A204.1 (cell line): ENCODE data around the gene CREB3L1.

Experiments
- FAIRE-seq: peaks from 2 replicates; lab custom pipeline; 2012; peaks lifted over from hg19 to GRCh38; lab: Jason Lieb, UNC

Gene CREB3L1

DNA sequence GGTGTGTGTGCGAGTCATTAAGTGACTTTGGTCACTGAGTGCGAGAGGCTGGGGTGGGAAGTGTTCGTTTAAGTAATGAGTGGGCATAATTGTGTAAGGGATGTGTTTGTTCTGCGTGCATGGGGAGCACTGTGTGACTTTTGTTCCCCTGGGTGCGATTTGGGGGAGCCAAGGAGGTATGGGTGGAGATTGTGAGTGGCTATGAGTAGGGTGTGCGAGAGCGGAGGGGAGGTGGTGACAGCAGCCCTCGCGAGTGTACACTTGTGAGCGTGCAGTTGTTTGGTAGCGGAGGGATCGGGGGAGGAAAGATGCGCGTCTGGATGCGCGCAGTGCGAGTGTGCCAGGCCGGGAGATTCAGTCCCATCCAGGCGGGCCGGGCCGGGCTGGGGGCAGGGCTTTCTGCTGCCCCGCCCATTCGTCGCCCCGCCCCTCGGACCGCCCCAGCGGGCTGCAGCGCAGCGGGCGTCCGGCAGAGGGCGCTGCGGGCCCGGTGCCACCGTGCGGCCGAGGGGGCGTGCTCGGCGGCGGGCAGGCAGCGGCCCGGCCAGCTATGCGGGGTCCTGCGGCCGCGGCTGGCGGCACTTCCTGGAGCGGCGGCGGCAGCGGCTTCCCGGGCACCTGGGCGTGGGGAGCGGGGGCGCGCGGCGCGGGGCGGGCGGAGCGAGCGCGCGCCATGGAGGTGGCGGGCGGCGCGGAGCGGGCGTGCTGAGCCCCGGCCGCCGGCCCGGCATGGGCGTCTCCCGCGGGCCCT lies 69.6 kb downstream of the CREB3L1 start, which contains the start of gene DGKZ:
Gene DGKZ (plus strand): TSS at position 578 of the 751 bp plus-strand sequence. CDS start 197 bp downstream, outside the sequence.
- no peak for FAIRE-seq

DNA sequence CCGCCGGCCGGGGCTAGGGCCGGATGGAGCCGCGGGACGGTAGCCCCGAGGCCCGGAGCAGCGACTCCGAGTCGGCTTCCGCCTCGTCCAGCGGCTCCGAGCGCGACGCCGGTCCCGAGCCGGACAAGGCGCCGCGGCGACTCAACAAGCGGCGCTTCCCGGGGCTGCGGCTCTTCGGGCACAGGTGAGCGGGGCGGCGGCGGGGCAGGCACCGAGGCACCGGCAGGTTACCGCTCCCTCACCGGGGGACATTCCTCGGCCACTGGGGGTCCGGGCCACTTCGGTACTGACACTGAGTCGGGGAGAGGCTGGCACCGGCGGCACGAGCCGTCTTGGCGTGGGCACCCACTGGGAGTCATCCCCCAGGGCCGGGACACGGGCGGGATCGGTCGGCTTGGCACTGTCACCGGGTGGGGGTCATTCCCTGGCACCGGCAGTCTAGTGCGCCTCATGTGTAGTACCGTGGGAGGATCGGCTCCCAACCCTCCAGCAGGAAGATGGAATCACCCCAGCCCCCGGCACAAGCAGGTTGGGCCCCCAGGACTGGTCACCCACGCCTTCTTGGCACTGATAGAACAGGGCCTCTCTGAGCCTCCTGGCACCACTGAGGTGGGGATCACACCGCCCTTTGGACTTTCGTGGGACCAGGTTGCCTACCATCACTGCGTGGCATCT lies 70.3 kb downstream of the CREB3L1 start:
- FAIRE-seq: no peak

DNA sequence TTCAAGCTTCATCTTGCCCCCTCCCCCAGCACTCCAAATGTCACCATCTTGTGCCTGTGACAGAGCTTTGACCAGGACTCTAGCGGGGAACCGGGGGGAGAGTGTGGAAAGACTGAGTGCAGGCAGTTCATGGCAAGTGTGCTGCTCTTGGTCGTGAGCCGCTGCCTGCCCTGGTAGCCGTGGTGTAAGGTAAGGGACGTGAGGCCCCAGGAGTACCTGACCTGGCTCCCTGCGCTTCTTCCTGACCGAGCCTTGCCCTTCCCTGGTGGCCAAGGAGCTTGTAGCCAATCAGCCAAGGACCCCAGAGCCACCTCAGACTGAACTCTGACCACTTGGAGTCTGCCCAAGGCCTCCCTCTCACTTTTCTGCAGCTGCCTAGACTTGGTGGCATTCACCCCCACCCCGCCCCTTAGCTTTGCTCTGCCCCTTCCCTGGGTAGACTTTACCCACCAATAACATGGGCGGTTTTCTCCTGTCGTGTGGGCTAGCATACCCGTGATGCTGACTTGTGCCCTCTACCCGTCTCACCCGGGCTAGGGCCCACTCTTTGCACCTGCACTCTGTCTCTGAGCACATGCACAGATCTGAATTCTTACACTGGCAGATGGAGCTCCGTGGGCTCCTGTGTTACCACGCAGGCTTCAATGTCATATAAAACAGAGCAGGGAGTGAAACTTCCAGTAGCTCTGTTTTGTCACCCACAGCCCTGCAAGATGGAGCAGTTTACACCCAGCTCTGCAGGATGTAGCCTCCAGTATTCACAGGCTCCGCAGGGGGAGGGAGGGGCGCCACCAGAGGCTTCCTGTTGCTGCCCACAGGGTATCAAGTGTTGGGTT lies 71.3 kb downstream of the CREB3L1 start:
- no peak for FAIRE-seq

DNA sequence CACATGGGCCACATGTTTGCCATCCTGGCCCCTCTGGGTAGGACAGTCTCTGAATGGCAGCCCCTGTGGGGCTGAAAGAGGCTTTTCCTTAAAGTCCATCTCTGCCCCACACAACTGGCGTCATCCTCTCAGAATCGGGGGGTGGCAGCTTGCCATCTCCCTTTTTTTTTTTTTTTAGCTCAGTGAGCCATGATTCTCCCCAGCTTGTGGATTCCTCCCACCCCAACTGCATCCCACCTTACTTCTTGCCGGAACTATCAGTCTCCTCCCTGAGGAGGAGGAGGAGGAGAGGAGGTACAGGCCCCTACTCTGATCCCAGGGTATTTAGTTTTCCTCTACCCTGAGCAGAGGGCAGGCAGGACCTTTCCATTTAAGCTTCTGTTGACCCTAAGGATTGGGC lies 73.2 kb downstream of the CREB3L1 start:
- no peak for FAIRE-seq

DNA sequence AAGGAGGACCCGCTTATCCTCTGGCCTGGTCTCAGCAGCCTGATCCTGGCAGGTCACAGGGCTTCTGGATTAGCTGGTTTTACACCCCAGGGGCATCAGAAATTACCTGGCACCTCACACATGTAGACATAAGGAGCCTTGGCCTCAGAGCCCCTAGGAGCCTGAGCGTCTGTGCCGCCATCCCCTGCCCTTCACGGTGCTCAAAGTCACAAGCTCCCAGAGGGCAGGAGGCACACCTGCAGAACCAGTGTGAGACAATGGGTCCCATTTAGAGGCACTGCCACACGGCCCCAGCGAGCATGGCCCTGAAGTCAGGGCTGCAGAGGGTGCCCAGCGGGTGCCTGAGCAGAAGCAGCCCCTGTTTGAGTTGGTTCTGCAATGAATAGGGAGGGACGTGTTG lies 73.7 kb downstream of the CREB3L1 start:
- no peak for FAIRE-seq

DNA sequence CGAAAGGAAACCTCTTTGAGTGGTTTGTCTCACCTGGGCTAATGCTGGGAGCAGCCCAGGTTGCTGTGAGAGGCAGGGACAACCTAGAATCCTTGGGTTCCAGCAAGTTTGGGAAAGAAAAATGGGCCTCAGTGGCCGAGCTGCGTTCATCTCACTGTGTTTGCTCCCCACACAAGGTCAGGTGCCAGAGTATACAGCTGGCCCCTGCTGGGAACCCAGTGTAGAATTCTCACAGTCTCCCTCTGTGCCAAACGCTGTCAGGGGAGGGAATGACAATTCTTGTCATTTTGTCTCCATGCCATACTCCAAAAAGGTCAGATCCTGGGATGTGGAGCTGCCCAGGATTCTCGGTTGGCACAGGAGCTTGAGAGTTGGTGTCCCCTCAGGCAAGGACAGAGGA lies 74.1 kb downstream of the CREB3L1 start:
- no peak for FAIRE-seq

DNA sequence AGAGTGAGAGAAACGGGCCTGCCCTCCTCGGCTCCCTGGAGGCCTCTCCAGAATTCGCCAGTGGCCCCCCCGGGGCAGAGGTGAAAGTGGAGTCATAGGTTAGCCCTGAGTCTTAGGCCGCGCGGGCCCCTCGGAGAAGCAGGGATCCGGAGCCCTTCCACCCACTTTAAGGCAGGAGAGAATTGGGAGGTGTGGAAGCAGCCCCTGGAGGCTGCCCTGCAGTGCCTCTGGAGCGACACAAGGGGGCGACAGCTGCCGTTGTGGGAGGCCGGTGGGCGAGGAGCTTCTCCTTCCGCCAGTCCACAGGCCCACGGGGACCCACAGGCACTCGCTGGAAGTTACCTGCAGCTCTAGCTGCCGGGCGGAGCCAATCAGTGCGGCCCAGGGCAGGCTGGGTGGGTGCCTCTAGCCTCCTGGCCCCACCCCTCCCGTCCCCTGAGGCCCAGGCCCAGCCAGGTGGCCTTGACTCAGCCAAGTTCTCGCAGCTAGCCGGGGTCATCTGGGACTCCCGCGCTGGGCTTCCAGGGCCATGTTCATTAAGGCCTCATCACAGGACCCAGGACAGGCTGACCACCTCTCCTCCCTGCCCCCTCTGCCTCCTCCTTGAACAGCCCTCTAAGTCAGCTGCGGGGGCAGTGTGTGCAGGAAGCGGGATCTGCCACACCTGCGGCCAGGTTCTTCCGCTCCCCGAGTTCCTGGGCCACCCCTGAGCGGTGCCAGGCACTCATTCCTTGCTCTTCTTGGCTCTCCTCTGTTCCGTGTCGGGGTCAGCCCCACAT lies 74.8 kb downstream of the CREB3L1 start:
- no peak for FAIRE-seq

DNA sequence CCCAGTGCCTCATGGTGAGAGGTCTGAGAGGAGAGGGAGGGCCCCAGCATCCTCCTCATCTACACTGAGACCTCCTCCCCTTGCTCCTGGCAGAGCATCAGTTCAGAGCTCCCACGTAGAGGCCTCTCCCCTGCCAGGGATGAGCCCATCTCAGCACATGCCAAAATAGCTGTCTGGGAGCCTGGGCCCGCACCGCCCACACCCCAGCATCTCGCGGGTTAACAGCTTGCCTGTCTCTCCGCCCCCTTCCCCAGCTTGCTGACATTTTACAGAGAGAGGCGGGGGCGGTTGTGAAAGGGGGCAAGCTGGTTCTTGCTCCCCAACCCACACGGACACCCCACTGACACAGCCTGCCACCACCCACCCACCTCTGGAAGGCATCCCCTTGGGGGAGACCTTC lies 76.2 kb downstream of the CREB3L1 start:
- FAIRE-seq: no peak

DNA sequence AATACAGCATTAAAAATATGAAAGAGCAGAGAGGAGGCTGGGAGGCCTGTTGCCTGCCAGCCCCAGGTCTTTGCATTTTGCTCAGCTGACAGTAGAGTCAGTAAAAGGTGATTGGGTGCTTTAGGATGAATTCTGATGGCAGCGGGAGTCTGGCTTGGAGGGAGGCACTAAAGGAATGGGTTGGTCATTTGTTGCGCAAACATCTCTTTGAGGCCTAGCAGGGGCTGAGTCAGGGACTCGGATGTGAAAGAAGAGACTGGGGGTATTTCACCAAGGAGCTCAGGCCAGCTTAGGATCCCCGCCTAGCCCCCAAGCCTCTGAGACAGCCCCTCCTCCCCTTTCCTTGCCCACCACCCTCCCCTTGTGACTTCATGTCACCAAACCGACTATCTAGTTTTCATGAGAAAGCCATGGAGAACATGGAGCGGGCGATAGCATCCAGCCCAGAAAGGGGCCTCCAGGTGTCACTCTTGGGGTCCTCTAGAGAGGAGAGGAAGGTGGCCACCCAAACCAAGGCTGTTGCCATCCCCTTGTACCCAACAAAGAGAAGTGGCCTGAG lies 79.5 kb downstream of the CREB3L1 start:
- no peak for FAIRE-seq

DNA sequence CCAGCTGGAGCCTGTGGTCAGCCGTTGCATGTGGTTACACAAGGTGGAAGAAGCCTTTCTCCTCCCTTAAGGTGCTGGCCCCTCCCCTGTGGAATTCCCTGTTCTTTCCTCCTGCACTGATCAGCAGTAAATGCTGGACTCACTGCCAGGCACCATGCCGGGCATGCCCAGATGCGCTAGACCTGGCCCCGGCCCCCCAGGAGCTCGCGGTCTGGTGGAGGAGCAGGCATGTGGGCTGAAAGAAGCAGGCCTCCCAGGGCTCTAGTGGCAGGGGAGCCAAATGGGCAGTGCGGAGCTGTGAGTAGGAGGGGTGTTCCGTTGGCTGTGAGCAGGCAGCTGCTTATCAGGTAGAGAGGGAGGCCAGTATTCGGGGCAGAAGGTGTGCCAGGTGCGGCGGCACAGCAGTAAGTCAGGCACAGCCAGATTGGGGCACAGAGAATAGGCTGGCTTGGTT lies 80.0 kb downstream of the CREB3L1 start:
- no peak for FAIRE-seq

DNA sequence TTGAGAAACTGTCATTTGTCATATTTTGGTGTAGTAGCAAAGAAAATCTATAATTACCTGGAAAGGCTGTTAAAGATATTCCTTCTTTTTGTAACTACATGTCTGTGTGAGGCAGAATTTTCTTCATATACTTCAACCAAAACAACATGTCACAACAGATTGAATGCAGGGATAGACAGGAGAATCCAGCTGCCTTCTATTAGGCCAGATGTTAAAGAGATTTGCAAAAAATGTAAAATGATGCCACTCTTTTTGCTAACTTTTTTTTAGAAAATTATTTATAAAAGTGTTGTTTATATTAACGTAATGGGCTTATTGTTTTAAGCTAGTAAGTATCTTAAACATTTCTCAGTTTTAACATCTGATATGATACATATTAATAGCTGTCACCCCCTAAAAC lies 82.5 kb downstream of the CREB3L1 start:
- FAIRE-seq: no peak

DNA sequence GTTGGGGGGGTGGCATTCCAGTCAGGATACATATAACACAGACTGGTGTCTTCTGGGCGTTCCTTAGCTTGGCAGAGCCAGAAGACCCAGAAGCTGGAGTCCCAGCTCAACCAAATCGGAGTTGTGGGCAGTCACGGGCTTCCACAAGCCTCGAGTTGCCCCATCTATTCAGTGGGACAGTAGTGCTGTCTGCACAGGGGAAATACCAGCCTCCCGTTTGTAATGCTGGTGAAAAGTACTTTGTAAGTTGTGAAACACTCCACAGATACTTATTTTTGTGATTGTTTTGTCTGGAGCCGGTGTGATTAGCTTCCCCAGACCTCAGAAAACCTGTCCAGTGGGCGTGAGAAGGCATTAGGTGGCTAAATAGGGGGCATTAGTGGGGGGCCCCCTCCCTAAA lies 83.4 kb downstream of the CREB3L1 start:
- FAIRE-seq: no peak

DNA sequence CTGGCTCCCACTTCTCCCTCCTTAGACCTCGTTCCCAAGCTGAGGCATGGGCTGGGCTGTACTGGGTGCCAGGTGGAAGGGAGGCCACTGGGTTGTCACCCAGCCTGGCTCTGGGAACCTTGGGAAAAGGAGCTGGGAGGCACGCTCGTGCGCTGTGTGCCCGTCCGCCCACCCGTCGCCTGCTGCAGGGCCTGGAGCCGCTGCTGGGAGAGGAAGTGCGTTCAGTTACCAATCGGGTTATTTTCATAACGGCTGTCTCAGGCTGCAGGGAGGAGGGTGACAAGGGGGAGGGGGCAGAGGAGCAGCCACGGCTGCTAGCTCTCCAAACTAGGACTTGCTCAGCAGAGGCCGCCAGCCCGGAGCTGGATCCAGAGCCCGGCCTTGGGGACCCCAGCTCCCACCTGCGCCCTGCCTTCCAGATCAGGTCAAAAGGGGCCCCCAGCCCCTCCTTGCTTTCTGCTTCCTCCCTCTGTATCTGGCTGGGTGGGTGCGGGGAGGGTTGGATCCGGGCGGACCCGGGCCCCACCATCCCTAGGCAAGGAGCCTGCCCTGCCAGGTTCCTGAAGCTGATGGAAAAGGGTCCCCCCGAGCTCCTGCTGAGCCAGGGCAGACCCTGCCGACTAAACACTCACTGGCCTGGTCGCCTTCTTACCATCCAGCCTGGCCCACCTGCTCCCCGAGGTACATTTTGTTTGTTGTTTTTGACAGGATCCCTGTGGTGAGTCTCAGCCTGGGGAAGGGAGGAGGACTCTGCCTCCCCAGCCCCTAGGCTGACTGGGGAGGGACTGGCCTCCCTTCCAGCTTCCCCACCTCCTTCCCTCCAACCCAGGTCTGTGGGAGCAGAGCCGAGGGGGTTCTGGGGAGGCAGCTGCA lies 84.1 kb downstream of the CREB3L1 start:
- FAIRE-seq: no peak

DNA sequence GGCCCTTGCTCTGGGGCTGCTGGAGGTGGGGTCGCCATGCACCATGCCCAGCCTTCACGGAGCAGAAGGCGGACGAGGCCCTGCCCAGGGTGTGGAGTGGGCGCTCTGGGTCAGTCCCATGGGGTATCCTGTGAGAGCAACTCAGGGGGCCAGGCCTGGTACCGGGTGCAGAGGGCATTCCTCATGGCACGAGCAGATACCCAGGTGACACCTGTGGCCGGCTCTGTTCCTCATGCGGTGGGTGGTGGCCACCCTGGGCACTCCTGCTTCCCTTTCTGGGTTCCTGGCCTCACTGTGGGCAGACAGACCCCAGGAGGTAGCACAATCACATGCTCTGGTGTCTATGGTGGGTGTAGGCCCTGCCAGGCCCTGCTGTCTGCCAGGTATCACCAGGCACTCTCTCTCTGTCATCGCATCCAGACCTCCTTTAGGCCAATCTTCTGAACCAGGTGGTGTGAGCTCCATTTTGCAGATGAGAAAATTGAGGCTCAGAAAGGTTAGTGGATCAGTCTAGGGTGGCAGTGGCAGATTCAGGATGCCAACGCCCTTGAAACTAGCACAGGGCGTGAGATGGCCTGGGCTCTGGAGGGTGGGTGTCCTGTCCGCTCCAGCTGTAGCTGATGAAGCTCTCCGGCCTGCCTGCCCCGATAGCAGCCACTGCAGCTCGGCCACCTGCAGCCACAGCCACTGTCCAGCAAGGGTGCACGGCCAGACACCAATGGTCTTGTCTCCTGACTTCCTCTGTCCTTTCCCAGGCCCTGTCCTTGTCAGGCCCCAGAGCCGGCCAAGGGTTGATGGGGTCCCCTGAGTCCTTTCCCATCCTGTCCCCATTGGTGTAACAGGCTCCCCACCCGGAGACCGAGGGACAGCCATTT lies 84.9 kb downstream of the CREB3L1 start:
- no peak for FAIRE-seq

DNA sequence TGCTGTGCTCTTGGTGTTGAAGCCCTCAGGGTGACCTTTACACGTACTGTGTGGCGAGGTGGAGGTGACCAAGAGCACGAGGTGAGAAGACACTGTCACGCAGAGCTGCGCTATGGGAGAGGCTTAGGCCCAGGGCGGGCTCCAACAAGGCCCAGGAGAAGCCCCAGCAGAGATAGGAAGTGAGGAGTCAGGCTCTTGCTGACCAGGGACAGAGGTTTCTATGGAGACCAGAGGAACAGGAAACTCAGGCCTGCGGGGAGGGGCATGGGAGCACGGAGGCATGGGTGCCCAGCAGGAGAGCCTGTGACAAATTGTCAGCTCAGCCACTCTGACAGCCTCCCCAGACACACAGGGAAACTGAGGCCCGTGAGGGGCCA lies 85.6 kb downstream of the CREB3L1 start:
- no peak for FAIRE-seq

DNA sequence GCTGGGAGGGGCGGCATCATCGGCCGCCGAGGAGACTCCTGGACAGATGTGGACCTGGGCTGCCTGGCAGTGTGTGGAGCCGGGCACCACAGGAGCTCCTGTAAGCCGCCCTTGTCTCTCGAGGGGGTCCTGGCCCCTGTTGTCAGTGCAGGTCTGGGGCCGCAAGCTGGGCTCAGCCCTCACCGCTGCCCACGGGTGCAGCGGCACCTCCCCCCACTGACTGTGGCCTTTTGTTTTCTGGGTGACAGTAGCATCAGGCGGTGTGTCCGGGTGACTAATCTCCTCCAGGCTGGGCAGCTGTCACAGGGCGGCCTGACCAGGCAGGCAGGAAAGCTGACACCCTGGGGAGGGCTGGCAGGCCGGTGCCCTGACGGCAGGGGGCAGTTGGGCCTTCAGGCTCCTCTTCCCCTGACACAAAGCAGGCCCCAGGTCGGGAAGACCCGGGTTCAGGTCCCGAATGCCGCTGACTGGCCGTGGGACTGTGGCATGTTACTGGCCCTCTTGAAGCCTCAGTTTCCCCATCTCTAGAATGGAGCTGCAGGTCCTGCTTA lies 86.1 kb downstream of the CREB3L1 start:
- no peak for FAIRE-seq

DNA sequence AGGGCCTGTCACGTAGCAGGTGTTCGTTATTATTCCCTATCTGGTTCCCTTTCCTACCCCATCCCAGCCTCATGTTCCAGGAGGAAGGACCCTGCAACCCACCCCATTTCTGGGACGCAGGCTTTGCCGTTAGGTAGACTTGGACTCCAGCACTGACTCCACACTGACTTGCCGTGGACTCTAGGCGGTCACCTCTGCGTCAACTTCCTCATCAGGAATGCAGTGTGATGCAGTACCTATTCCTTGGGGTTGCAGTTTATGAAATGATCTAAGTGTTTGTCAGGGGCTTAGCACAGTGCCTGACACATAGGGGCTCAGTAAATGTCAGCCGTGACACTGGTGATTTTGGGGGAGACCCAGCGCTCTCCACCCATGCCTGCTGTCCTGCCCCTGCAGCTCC lies 86.6 kb downstream of the CREB3L1 start:
- FAIRE-seq: no peak

DNA sequence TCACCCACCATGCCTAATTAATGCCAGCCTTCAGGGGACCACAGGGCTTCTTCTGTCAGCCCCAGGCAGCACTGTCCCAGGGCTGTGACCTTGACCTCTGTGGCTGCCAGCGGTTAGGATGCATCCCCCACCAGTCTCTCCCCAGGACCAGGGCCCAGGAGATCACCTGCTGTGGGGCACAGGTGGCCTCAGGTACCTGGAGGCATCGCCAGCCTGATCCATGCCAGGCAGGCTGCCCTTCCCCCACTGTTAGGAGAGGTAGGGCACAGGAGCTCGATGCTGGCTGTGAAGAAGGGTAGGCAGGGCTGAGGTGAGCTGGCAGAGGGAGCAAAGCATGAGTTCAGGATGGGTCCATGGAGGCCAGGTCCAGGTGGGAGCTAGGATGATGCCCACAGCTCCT lies 87.3 kb downstream of the CREB3L1 start:
- FAIRE-seq: no peak

DNA sequence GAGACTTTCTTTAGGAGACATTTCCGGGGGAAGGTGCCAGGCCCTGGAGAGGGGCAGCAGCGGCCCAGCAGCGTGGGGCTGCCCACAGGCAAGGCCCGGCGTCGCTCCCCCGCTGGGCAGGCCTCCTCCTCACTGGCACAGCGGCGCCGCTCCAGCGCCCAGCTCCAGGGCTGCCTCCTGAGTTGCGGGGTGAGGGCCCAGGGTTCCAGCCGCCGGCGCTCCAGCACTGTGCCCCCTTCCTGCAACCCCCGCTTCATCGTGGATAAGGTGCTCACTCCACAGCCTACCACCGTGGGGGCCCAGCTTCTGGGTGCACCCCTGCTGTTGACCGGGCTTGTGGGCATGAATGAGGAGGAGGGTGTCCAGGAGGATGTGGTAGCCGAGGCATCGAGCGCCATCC lies 88.8 kb downstream of the CREB3L1 start:
- FAIRE-seq: no peak
